Loucy (cell line): ENCODE data around the gene GPR78.

Experiments
- H2AFZ ChIP-seq: fragments of 200-600 bp; sonication (generic); 2 replicates; pipeline ENCODE4 v1.6.0; 2016; ENCODE audit warnings: antibody characterized with exemption, mild to moderate bottlenecking, low read length, moderate library complexity
- H3F3A ChIP-seq: fragments of 200-600 bp; 2 replicates; pipeline ENCODE4 v1.6.0; 2016; ENCODE audit warnings: antibody characterized with exemption, low read depth, mild to moderate bottlenecking
- H3K27me3 ChIP-seq: fragments of 200-600 bp; sonication (generic); 2 replicates; pipeline ENCODE4 v1.6.1; 2014; ENCODE audit warnings: low read length, mild to moderate bottlenecking; ENCODE audit not compliant: insufficient read depth, poor library complexity, severe bottlenecking
- H3K36me3 ChIP-seq: fragments of 200-600 bp; sonication (generic); 2 replicates; pipeline ENCODE4 v1.6.1; 2016; ENCODE audit warnings: low read length; ENCODE audit not compliant: insufficient read depth
- H3K4me1 ChIP-seq: fragments of 200-600 bp; sonication (generic); 2 replicates; pipeline ENCODE4 v1.5.1; 2014; ENCODE audit warnings: low read length, mild to moderate bottlenecking; ENCODE audit not compliant: insufficient read depth, poor library complexity, severe bottlenecking
- H3K4me2 ChIP-seq: fragments of 200-600 bp; sonication (generic); 2 replicates; pipeline ENCODE4 v1.6.0; 2014; ENCODE audit warnings: antibody characterized with exemption, low read length, low read depth, mild to moderate bottlenecking; ENCODE audit not compliant: poor library complexity, severe bottlenecking
- H3K4me3 ChIP-seq: fragments of 200-600 bp; sonication (generic); 2 replicates; pipeline ENCODE4 v1.5.1; 2014; ENCODE audit warnings: low read length, mild to moderate bottlenecking, mixed read lengths; ENCODE audit not compliant: poor library complexity, severe bottlenecking
- H3K79me2 ChIP-seq: fragments of 200-600 bp; sonication (generic); 2 replicates; pipeline ENCODE4 v1.6.1; 2014; ENCODE audit warnings: low read length; ENCODE audit not compliant: insufficient read depth
- H3K9ac ChIP-seq: fragments of 200-600 bp; sonication (generic); 2 replicates; pipeline ENCODE4 v1.6.0; 2014; ENCODE audit warnings: mild to moderate bottlenecking, low read depth, low read length, moderate library complexity; ENCODE audit not compliant: poor library complexity, severe bottlenecking
- H3K9me2 ChIP-seq: fragments of 200-600 bp; sonication (generic); replicated peaks from 2 replicates; pipeline ENCODE4 v1.6.1; 2016; ENCODE audit warnings: low read depth, low read length, mixed read lengths
- H3K9me3 ChIP-seq: fragments of 200-600 bp; sonication (generic); 2 replicates; pipeline ENCODE4 v1.6.1; 2014; ENCODE audit warnings: mild to moderate bottlenecking, antibody characterized with exemption, low read length, low read depth; ENCODE audit not compliant: insufficient read depth
- H4K20me1 ChIP-seq: fragments of 200-600 bp; sonication (generic); 2 replicates; pipeline ENCODE4 v1.6.0; 2014; ENCODE audit warnings: antibody characterized with exemption, low read length, mild to moderate bottlenecking; ENCODE audit not compliant: insufficient read depth, poor library complexity, severe bottlenecking
- EZH2phosphoT487 ChIP-seq: fragments of 200-600 bp; IDR thresholded peaks from 2 replicates; pipeline ENCODE4 v1.6.1; 2018; ENCODE audit warnings: antibody characterized with exemption, mild to moderate bottlenecking, moderate library complexity, borderline replicate concordance
- TF ChIP-seq, protein P1 (sequence below): fragments of 200-600 bp; sonication (generic); conservative IDR thresholded peaks from 2 replicates; pipeline ENCODE4 v1.5.1; 2014; ENCODE audit warnings: mild to moderate bottlenecking, antibody characterized with exemption, low read length

Gene GPR78

DNA sequence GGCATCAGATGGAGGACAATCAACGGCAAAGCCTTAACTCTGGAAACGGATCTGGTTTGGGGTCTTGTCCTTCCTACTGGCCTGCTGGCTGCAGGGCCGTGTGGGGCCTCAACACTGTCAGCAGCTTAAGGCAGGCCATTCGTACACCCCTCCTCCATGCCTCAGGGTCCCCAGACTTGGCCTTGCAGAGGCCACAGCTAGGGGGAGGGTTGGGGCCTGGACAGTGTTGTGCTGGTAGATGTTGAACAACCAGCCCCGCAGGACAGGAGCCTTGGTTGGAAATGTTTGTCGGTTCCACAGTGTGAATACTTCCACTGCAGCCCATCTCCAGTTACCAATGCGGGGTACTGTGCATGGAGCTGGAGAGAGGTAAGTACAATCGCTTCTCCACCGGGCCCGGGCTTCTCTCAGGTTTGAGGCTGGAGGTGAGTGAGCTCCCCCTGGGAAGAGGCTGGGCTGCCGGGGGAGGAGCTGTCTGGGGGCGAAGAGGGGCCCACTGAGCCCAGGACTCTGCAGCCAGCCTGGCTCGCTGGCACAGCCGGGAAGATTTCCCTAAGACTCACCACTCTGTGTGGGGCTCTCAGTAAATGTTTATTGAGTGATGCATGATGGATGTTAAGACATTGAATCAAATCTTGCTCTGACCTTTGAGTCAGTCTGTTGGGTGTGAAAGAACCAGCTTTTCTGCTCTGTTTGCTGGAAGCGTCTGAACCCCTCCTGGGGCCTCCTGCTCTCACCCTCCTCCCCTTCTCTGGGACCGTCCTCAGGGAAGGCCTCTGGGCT lies 19.7 kb upstream of the GPR78 start:
- no peaks in the 10 kb centered on the region for H3F3A ChIP-seq
- no peaks in the 10 kb centered on the region for H3K27me3 ChIP-seq
- no peaks in the 10 kb centered on the region for H3K36me3 ChIP-seq
- H3K4me2 ChIP-seq = no peak overlapping the region
- no peak overlapping the region for H3K9ac ChIP-seq
- no peak for TF ChIP-seq EZH2phosphoT487
- TF ChIP-seq, protein P1, sequence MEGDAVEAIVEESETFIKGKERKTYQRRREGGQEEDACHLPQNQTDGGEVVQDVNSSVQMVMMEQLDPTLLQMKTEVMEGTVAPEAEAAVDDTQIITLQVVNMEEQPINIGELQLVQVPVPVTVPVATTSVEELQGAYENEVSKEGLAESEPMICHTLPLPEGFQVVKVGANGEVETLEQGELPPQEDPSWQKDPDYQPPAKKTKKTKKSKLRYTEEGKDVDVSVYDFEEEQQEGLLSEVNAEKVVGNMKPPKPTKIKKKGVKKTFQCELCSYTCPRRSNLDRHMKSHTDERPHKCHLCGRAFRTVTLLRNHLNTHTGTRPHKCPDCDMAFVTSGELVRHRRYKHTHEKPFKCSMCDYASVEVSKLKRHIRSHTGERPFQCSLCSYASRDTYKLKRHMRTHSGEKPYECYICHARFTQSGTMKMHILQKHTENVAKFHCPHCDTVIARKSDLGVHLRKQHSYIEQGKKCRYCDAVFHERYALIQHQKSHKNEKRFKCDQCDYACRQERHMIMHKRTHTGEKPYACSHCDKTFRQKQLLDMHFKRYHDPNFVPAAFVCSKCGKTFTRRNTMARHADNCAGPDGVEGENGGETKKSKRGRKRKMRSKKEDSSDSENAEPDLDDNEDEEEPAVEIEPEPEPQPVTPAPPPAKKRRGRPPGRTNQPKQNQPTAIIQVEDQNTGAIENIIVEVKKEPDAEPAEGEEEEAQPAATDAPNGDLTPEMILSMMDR = no peak
- no peaks in the 10 kb centered on the region for H3K9me2 ChIP-seq
- no peak overlapping the region for H2AFZ ChIP-seq
- peaks cover 7% of the 10 kb centered on the region; the same call in 1 of the 2 replicates for H3K9me3 ChIP-seq
- H3K4me3 ChIP-seq = no peak overlapping the region
- H3K4me1 ChIP-seq = no peaks in the 10 kb centered on the region
- H4K20me1 ChIP-seq = no peaks in the 10 kb centered on the region
- H3K79me2 ChIP-seq = no peaks in the 10 kb centered on the region

DNA sequence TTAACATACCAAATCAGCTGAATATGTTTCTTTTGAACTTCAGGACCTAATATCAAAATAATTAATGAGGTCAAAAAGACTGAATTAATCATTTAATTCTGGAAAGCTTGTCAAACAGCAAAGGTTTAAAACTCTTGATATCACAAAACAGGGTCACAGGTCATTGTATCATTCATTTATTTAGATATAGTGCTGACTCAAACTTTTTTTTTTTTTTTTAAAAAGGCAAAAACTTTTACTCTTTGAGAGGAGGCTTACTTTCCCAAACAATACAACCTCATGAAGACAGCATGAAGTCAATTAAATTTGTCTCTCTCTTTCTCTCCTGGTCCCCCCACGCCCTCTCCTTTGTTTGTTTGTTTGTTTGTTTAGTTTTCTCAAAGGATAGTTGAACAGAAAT lies 15.6 kb upstream of the GPR78 start:
- H3K79me2 ChIP-seq = no peaks in the 10 kb centered on the region
- no peaks in the 10 kb centered on the region for H3K9me2 ChIP-seq
- TF ChIP-seq, protein P1 = no peak
- no peak for TF ChIP-seq EZH2phosphoT487
- no peaks in the 10 kb centered on the region for H3K27me3 ChIP-seq
- H4K20me1 ChIP-seq = no peaks in the 10 kb centered on the region
- H3K4me3 ChIP-seq = no peak overlapping the region
- H3K4me1 ChIP-seq = no peaks in the 10 kb centered on the region
- H3K4me2 ChIP-seq = no peak overlapping the region
- H3K9me3 ChIP-seq = peaks cover 6% of the 10 kb centered on the region; the same call in 1 of the 2 replicates
- H3K36me3 ChIP-seq = no peaks in the 10 kb centered on the region
- no peak overlapping the region for H2AFZ ChIP-seq
- no peak overlapping the region for H3K9ac ChIP-seq
- no peaks in the 10 kb centered on the region for H3F3A ChIP-seq

DNA sequence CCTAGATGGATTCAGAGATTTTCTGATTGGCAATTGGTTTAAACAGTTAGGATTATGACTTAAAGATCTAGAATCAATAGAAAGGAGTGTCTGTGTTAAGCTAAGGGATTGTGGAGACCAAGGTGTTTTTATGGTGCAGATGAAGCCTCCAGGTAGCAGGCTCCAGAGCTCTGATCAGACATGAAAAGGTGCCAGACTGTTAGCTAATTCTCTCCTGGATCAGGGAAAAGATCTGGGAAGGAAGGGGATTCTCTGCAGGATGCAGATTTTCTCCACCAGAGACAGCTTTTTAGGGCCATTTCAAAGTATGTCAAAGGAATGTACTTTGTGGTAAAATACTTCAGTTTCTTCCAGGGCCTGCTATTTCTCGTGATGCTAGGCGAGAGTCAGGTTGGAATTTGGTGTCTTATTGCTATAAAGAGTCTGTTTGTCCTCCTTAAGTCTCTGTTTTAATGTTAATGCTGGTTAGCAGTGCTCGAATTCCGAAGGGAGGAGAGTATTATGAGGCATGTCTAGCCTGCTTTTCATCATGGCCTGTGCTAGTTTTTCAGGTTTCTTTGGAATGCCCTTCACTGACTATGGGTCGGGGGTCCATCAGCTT lies 12.0 kb upstream of the GPR78 start:
- H3K79me2 ChIP-seq = no peaks in the 10 kb centered on the region
- no peaks in the 10 kb centered on the region for H3K9me3 ChIP-seq
- no peaks in the 10 kb centered on the region for H3F3A ChIP-seq
- H3K9ac ChIP-seq = no peak overlapping the region
- H3K9me2 ChIP-seq = no peaks in the 10 kb centered on the region
- no peaks in the 10 kb centered on the region for H3K36me3 ChIP-seq
- no peaks in the 10 kb centered on the region for H4K20me1 ChIP-seq
- H3K4me2 ChIP-seq = no peak overlapping the region
- no peak overlapping the region for H3K4me3 ChIP-seq
- H3K4me1 ChIP-seq = no peaks in the 10 kb centered on the region
- no peaks in the 10 kb centered on the region for H3K27me3 ChIP-seq
- no peak overlapping the region for H2AFZ ChIP-seq
- TF ChIP-seq EZH2phosphoT487 = no peak
- TF ChIP-seq, protein P1 = no peak
